DOHH2 (cell line): ENCODE results near the gene TAF1.

Experiments
- EZH2phosphoT487 ChIP-seq: fragments of 200-600 bp; sonication (generic); IDR thresholded peaks from 2 replicates; pipeline ENCODE4 v1.6.1; 2017; ENCODE audit warnings: borderline replicate concordance, mild to moderate bottlenecking, antibody characterized with exemption, low read length, moderate library complexity, mixed read lengths
- TF ChIP-seq, protein P1 (sequence below): fragments of 200-600 bp; sonication (generic); IDR thresholded peaks from one replicate; pipeline ENCODE4 v1.5.1; 2014; ENCODE audit warnings: antibody characterized with exemption, mild to moderate bottlenecking, low read depth, low read length; ENCODE audit not compliant: poor library complexity, severe bottlenecking

GRCh38 chrX:71393919-71394318 is 27.8 kb downstream of the TAF1 start:
- TF ChIP-seq, protein P1, sequence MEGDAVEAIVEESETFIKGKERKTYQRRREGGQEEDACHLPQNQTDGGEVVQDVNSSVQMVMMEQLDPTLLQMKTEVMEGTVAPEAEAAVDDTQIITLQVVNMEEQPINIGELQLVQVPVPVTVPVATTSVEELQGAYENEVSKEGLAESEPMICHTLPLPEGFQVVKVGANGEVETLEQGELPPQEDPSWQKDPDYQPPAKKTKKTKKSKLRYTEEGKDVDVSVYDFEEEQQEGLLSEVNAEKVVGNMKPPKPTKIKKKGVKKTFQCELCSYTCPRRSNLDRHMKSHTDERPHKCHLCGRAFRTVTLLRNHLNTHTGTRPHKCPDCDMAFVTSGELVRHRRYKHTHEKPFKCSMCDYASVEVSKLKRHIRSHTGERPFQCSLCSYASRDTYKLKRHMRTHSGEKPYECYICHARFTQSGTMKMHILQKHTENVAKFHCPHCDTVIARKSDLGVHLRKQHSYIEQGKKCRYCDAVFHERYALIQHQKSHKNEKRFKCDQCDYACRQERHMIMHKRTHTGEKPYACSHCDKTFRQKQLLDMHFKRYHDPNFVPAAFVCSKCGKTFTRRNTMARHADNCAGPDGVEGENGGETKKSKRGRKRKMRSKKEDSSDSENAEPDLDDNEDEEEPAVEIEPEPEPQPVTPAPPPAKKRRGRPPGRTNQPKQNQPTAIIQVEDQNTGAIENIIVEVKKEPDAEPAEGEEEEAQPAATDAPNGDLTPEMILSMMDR: no peak
- TF ChIP-seq EZH2phosphoT487: no peak
